Measurements from ENCODE around the gene CFAP68. TPM values are rescaled to one million over a fixed set of nuclear protein-coding genes. Genes with fewer than 3 reads are reported as not detected.
A peak's percentile ranks its signal among the peaks of the same experiment; 100 is the strongest.

Gene CFAP68
- total and polyA plus RNA-seq, 2 of the 8 experiments (the other 6 are each of a cell fraction or from before 2014, with no cell fraction given) = 21.4 to 43.1 TPM

GRCh38 chr11:111926505-111927391 lies 47.4 kb downstream of the CFAP68 start (continued):
- no peak for TF ChIP-seq CHD7 (IDR thresholded peaks at IDR 0.05; ENCODE audit: insufficient replicate concordance, low read length)
- TF ChIP-seq CTCF (IDR thresholded peaks at IDR 0.05; ENCODE audit: control extremely low read depth in 1 of 3, insufficient read depth in 1 of 3, low read depth in 1 of 3, low read length in 3 of 3) = peak in 1 of 3 experiments; percentile 2; a peak in 1 of 4 replicates
- TF ChIP-seq PHF8 (conservative IDR thresholded peaks at IDR 0.05; ENCODE audit: low read depth, low read length) = no peak; the same call in 1 of the 2 replicates
- peak; percentile 61; the same call in 1 of the 2 replicates for TF ChIP-seq EGR1 (IDR thresholded peaks at IDR 0.05; ENCODE audit: borderline replicate concordance, low read depth, low read length)
- TF ChIP-seq KDM4A (IDR thresholded peaks at IDR 0.05; ENCODE audit: low read depth, low read length, severe bottlenecking) = no peak
- TF ChIP-seq NRF1 (IDR thresholded peaks at IDR 0.05; ENCODE audit: low read depth, low read length) = no peak
